HCT116 (cell line): ENCODE data around the gene MIER2. TPM values are rescaled to one million over a fixed set of nuclear protein-coding genes. Genes with fewer than 3 reads are reported as not detected.

ENCODE experiments used
- ATAC-seq: fragments of 200-7000 bp; cut with Tn5 transposase; 2 replicates; pipeline ENCODE4 v1.9.1; 2020; ENCODE audit warnings: mild to moderate bottlenecking, moderate library complexity
- BruUV-seq: library from RNA; stranded (reverse); fragments of 400-500 nt; replicated peaks from 2 replicates; lab custom pipeline; 2021; lab: Mats Ljungman, UMichigan
- CTCF ChIA-PET: fragments of 300-600 bp; sonication (Branson Sonifier 250); formaldehyde crosslinking; loops from one replicate; lab custom pipeline; 2021; ENCODE audit warnings: antibody characterized with exemption; lab: Charles Lee
- POLR2A ChIA-PET: fragments of 300-600, 350-600 bp; sonication (Branson Sonifier 250); formaldehyde crosslinking; loops from one replicate; lab custom pipeline; 2021; ENCODE audit warnings: antibody characterized with exemption; lab: Charles Lee
- RAD21 ChIA-PET, 2 experiments: fragments of 300-600 bp; sonication (Branson Sonifier 250); formaldehyde crosslinking; loops; one replicate each; lab custom pipeline; 2023; ENCODE audit warnings: low total read pairs in 2 of 2; ENCODE audit not compliant: uncharacterized antibody in 2 of 2, unreplicated experiment in 2 of 2, low non-redundant PET in 1 of 2; lab: Charles Lee
- DNase-seq: peaks from one replicate; pipeline ENCODE4 v3.0.0-alpha.2; 2010; ENCODE audit warnings: low read depth, low spot score
- H2AFZ ChIP-seq: fragments of 200-600 bp; shearing (Covaris generic), sonication (generic); 2 replicates; pipeline ENCODE4 v1.6.1; 2017; ENCODE audit warnings: low read depth, mixed run types, mixed read lengths, antibody characterized with exemption, low read length; ENCODE audit not compliant: poor library complexity, severe bottlenecking
- H3K27ac ChIP-seq: 2 replicates; pipeline ENCODE4 v1.5.1; 2012; ENCODE audit warnings: low read depth, low read length
- H3K27me3 ChIP-seq: fragments of 200-600 bp; sonication (generic); 2 replicates; pipeline ENCODE4 v1.6.1; 2016; ENCODE audit warnings: mixed run types, low read length, mixed read lengths; ENCODE audit not compliant: insufficient read depth
- H3K36me3 ChIP-seq, 2 experiments: fragments of 200-500 bp in 1 of 2; fragments of 200-600 bp in 1 of 2; sonication (Bioruptor generic) in 1 of 2; sonication (generic) in 1 of 2; 2 replicates each; pipeline versions ENCODE4 v1.5.1 to v1.6.1; 2014 to 2016; ENCODE audit warnings: low read length in 2 of 2, inconsistent platforms in 1 of 2, mixed read lengths in 1 of 2, mixed run types in 1 of 2; ENCODE audit not compliant: insufficient read depth in 2 of 2, control insufficient read depth in 1 of 2
- H3K4me1 ChIP-seq, 2 experiments: fragments of 200-600 bp in 1 of 2; sonication (generic) in 1 of 2; 2 replicates each; pipeline versions ENCODE4 v1.5.1 to v1.6.1; 2012 to 2017; ENCODE audit warnings: low read length in 2 of 2, inconsistent platforms in 1 of 2, mild to moderate bottlenecking in 1 of 2, mixed read lengths in 1 of 2, mixed run types in 1 of 2, moderate library complexity in 1 of 2; ENCODE audit not compliant: insufficient read depth in 2 of 2, control insufficient read depth in 1 of 2
- H3K4me2 ChIP-seq: fragments of 200-600 bp; sonication (generic); 2 replicates; pipeline ENCODE4 v1.6.1; 2017; ENCODE audit warnings: mixed run types, low read length, mixed read lengths
- H3K4me3 ChIP-seq, 2 experiments: fragments of 200-600 bp in 1 of 2; sonication (generic) in 1 of 2; replicated peaks in 1 of 2; 2 replicates each; pipeline ENCODE4 v1.5.1; 2011 to 2016; ENCODE audit warnings: low read length in 2 of 2, control low read depth in 1 of 2, low read depth in 1 of 2, mild to moderate bottlenecking in 1 of 2, mixed read lengths in 1 of 2, mixed run types in 1 of 2
- H3K79me2 ChIP-seq: fragments of 200-600 bp; sonication (generic); 2 replicates; pipeline ENCODE4 v1.6.1; 2017; ENCODE audit warnings: mild to moderate bottlenecking, mixed run types, low read length, moderate library complexity, mixed read lengths; ENCODE audit not compliant: insufficient read depth
- H3K9ac ChIP-seq: fragments of 200-600 bp; sonication (generic); 2 replicates; pipeline ENCODE4 v1.6.1; 2016; ENCODE audit warnings: low read length, mixed read lengths
- H3K9me2 ChIP-seq: fragments of 200-600 bp; sonication (generic), shearing (Covaris generic); 2 replicates; pipeline ENCODE4 v1.6.1; 2017; ENCODE audit warnings: mixed run types, mild to moderate bottlenecking, moderate library complexity; ENCODE audit not compliant: insufficient read depth
- H3K9me3 ChIP-seq, 2 experiments: fragments of 200-500 bp in 1 of 2; fragments of 200-600 bp in 1 of 2; sonication (Bioruptor generic) in 1 of 2; sonication (generic) in 1 of 2; 2 replicates each; pipeline ENCODE4 v1.6.1; 2014 to 2017; ENCODE audit warnings: low read length in 2 of 2, mixed read lengths in 2 of 2, inconsistent platforms in 1 of 2, low read depth in 1 of 2, mild to moderate bottlenecking in 1 of 2, mixed run types in 1 of 2, moderate library complexity in 1 of 2; ENCODE audit not compliant: control insufficient read depth in 1 of 2, insufficient read depth in 1 of 2
- H4K20me1 ChIP-seq: fragments of 200-600 bp; sonication (generic), shearing (Covaris generic); 2 replicates; pipeline ENCODE4 v1.6.1; 2017; ENCODE audit warnings: mixed run types, mild to moderate bottlenecking, moderate library complexity; ENCODE audit not compliant: insufficient read depth
- CEBPB ChIP-seq: IDR thresholded peaks from 2 replicates; pipeline ENCODE4 v1.6.1; 2012; ENCODE audit warnings: low read depth
- JUND ChIP-seq: IDR thresholded peaks from 2 replicates; pipeline ENCODE4 v1.6.1; 2012
- YY1 ChIP-seq: IDR thresholded peaks from 2 replicates; pipeline ENCODE4 v1.6.1; 2011; ENCODE audit warnings: low read length, low read depth, moderate library complexity, mild to moderate bottlenecking; ENCODE audit not compliant: insufficient replicate concordance; ENCODE audit errors: extremely low read depth
- ZFX ChIP-seq: fragments of 450-650 bp; IDR thresholded peaks from 2 replicates; pipeline ENCODE4 v1.6.1; 2017
- intact Hi-C: fragments of 100-400 bp; cut with micrococcal nuclease; formaldehyde crosslinking; loops from 2 replicates; pipeline ENCODE4 v1.10.0; 2022
- total RNA-seq: library from RNA; stranded (reverse); gene quantifications from one replicate; pipeline ENCODE4 v1.2.1, GENCODE V29; 2021; ENCODE audit not compliant: unreplicated experiment
- TF ChIP-seq, protein P1 (sequence below), 3 experiments: fragments of 200-600 bp in 1 of 3; sonication (generic) in 1 of 3; IDR thresholded peaks in 2 of 3; conservative IDR thresholded peaks in 1 of 3; 2 replicates each; pipeline ENCODE4 v1.5.1; 2012 to 2017; ENCODE audit warnings: low read depth in 2 of 3, low read length in 2 of 3, antibody characterized with exemption in 1 of 3, borderline replicate concordance in 1 of 3, control low read depth in 1 of 3, mild to moderate bottlenecking in 1 of 3, mixed read lengths in 1 of 3, mixed run types in 1 of 3, moderate library complexity in 1 of 3; ENCODE audit not compliant: insufficient read depth in 1 of 3
- TF ChIP-seq, protein P2 (sequence below): IDR thresholded peaks from 2 replicates; pipeline ENCODE4 v1.6.1; 2012

The MIER2 gene
- total RNA-seq, 1 experiment from 2014 or later: 41.5 TPM

DNA sequence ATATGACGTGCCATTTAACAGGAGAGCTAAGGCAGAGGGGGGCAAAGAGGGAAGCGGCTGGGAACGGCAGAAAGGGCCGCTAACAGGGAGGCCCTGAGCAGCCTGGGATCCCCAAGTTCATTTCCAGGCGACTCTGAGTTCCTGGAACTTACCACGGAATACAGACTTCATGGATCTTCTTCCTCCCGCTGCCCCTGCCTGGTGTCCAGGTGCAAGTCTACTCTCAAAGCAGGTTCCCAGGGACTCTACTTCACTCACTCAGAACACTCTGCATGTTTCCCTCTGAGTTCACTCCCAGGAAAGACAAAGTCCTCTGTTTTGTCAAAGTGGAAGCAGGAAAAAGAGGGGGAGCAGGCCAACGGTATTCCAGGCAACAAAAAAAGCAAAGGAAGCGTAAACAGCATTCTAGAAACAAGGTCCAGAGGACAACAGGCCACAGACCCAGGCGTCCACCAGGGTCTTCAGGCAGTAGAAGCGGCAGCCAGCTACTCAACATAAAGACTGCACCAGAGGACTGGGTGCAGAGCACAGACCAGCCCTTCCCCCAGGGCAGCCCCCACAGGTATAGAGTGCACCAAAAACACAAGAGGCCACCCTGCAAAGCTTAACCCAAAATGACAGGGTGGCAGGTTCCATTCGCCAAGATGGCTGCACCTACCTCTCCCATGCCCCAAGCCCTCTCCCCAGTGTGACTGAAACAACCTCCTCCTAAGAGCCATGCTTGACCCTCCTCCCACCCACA lies 3.0 kb downstream of the MIER2 start:
- RAD21 ChIA-PET: no interaction called here
- CTCF ChIA-PET: no interaction called here
- H4K20me1 ChIP-seq: no peaks in the 10 kb centered on the region
- peak overlapping the region; percentile 95; the same call in 1 of the 2 replicates for H3K4me2 ChIP-seq
- H3K9me3 ChIP-seq: peaks cover 0 to 3% of the 10 kb centered on the region in 2 experiments; a peak in 1 of 4 replicates
- no peak overlapping the region for H3K4me3 ChIP-seq
- H3K79me2 ChIP-seq: peaks cover 73% of the 10 kb centered on the region
- DNase-seq: no peak
- H2AFZ ChIP-seq: no peak overlapping the region
- intact Hi-C loops: no loop called here
- no peak overlapping the region for H3K9ac ChIP-seq
- no TSS peak for BruUV-seq
- H3K4me1 ChIP-seq: peaks cover 17 to 26% of the 10 kb centered on the region in 2 experiments
- no peaks in the 10 kb centered on the region for H3K27me3 ChIP-seq
- no peaks in the 10 kb centered on the region for H3K9me2 ChIP-seq
- no peak for ATAC-seq
- TF ChIP-seq, protein P1, sequence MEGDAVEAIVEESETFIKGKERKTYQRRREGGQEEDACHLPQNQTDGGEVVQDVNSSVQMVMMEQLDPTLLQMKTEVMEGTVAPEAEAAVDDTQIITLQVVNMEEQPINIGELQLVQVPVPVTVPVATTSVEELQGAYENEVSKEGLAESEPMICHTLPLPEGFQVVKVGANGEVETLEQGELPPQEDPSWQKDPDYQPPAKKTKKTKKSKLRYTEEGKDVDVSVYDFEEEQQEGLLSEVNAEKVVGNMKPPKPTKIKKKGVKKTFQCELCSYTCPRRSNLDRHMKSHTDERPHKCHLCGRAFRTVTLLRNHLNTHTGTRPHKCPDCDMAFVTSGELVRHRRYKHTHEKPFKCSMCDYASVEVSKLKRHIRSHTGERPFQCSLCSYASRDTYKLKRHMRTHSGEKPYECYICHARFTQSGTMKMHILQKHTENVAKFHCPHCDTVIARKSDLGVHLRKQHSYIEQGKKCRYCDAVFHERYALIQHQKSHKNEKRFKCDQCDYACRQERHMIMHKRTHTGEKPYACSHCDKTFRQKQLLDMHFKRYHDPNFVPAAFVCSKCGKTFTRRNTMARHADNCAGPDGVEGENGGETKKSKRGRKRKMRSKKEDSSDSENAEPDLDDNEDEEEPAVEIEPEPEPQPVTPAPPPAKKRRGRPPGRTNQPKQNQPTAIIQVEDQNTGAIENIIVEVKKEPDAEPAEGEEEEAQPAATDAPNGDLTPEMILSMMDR (IDR thresholded peaks at IDR 0.05 in 2 of 3, conservative IDR thresholded peaks at IDR 0.05 in 1 of 3; ENCODE audit: borderline replicate concordance in 1 of 3, insufficient read depth in 1 of 3, low read depth in 2 of 3, low read length in 2 of 3): no peak
- TF ChIP-seq, protein P2, sequence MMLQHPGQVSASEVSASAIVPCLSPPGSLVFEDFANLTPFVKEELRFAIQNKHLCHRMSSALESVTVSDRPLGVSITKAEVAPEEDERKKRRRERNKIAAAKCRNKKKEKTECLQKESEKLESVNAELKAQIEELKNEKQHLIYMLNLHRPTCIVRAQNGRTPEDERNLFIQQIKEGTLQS: no peak
- no peak for TF ChIP-seq JUND
- TF ChIP-seq ZFX: no peak
- no peak for TF ChIP-seq YY1
- no peak for TF ChIP-seq CEBPB
- TF ChIP-seq, all 23 proteins: peak for 0
- POLR2A ChIA-PET: no interaction called here
- peaks cover 0 to 16% of the 10 kb centered on the region in 2 experiments; a peak in 1 of 4 replicates for H3K36me3 ChIP-seq
- no peak overlapping the region for H3K27ac ChIP-seq
